ENCODE results near the gene KRT15.

- TF ChIP-seq, protein P1, sequence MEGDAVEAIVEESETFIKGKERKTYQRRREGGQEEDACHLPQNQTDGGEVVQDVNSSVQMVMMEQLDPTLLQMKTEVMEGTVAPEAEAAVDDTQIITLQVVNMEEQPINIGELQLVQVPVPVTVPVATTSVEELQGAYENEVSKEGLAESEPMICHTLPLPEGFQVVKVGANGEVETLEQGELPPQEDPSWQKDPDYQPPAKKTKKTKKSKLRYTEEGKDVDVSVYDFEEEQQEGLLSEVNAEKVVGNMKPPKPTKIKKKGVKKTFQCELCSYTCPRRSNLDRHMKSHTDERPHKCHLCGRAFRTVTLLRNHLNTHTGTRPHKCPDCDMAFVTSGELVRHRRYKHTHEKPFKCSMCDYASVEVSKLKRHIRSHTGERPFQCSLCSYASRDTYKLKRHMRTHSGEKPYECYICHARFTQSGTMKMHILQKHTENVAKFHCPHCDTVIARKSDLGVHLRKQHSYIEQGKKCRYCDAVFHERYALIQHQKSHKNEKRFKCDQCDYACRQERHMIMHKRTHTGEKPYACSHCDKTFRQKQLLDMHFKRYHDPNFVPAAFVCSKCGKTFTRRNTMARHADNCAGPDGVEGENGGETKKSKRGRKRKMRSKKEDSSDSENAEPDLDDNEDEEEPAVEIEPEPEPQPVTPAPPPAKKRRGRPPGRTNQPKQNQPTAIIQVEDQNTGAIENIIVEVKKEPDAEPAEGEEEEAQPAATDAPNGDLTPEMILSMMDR (IDR thresholded peaks at IDR 0.05; ENCODE audit: low read length) = no peak
- no peak for TF ChIP-seq EZH2 (IDR thresholded peaks at IDR 0.05; ENCODE audit: borderline replicate concordance, low read length)
Measured at GRCh38 chr17:41530062-41531048, 11.7 kb upstream of the KRT15 start.

All from OCI-LY1 (cell line).